GM21529 (cell line): Measurements from ENCODE around the gene MED29.

Experiments used
- ATAC-seq: cut with Tn5 transposase; IDR thresholded peaks from one replicate; pipeline ENCODE4 v1.9.1; 2021; ENCODE audit not compliant: unreplicated experiment

MED29 gene, protein sequence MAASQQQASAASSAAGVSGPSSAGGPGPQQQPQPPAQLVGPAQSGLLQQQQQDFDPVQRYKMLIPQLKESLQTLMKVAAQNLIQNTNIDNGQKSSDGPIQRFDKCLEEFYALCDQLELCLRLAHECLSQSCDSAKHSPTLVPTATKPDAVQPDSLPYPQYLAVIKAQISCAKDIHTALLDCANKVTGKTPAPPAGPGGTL

DNA sequence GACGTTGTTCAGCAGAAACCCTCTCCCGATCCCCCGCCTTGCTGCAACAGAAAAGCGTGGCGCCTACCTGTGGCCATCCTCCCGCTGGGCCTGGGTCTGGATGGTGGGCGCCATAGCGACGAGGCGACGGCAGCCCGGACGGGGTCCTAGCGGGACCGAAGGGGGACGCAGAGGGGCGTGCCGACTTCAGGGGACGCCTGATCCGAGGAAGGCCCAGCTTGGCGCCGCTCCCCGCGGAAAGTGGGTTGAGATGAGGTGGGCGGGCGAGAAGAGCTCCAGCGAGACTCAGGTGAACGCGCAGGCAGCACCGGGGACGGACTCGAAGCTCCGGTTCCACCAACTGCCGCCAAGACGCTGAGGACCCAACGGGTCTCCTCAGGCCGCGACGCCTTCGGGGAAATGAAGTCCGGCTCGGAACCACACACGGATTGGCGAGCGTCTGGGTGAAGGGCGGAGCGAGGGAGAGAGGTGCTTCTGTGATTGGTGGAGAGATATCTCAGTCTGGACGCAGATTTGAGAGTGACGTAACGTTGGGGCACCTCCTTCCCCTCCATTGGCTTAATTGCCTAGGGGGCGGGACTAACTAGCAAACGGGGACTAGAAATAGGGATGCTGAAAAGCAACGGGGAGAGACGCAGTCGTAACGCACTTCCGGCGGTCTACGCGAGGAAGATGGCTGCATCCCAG, at the start of gene MED29, which contains the start of gene PAF1:
MED29 (plus strand) TSS at position 628 of the 687 bp plus-strand sequence; CDS start at position 673, 45 bp downstream.
PAF1 (minus strand) TSS at position 356 of the 687 bp plus-strand sequence; CDS start at position 114, 242 bp downstream.
- peak; percentile 90 for ATAC-seq

DNA sequence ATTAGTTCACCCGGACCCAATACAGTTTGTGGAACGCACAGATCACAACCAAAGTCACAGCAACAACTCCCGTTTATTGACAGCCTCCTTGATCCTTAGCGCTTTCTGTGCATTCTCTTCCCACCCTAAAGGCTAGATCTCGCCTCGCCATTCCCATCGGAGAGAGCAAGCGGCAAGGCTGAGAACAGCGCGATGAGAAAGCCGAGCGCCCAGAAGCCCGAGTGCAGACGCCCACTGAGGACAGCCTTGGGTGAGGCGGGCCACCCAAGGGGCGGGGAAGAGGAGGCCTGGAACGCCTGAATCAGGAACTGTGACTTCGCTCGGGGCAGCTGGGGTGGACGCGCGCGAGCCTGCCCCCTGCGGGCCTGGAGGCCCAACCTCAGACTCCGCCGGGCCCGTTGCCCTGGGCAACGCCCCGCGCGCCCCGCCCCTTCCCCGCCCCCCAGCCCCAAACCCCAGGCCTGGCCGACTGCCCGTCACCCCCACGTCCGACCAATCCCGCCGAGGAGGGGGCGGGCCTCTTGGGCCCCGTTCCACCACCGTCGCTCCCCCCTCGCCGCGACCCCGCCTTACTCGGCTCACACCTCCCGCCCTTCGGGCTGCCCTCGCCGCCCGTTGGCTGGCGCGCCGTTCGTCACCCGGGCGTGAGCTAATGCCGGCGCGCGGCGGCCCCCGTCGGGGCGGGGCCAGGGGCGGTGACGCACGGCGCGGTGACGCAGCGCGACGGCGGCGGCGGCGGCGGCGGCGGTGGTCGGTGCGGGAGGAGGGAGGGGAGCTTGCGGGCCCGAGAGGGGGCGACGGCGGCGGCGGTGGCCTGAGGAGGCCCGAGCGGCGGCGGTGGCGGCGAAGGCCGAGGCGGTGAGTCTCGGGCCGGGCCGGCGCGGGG, 49.2 kb upstream of the MED29 start, which contains the start of gene SAMD4B:
SAMD4B (plus strand) TSS at position 703 of the 886 bp plus-strand sequence. CDS start 14,473 bp downstream, outside the sequence.
- peak; percentile 81 for ATAC-seq

- no peak for ATAC-seq
These were observed 48.4 kb upstream of the MED29 start for GRCh38 chr19:39342647-39343305.

- no peak for ATAC-seq
These were observed 45.2 kb upstream of the MED29 start for GRCh38 chr19:39345956-39346355.

- no peak for ATAC-seq
These were observed 43.6 kb upstream of the MED29 start for GRCh38 chr19:39347332-39348164.

DNA sequence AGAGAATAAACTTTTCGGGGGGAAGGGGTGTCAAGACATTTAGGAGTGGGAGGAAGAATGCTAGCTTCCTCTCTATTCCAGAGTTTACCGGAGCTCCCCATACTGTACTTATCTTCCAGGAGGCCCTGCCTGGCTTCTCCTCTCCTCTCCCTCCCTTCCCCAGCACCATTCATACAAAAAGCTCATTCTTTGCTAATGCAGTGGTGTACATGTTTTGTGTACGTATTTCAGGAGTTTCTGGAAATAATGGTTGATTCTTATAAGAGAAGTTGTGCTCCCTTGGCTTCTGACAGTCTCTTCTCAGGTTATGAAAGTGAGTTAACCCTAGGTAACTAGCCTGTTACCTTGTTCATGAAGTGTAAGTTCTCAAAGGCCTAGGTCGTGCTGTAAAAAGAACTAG, 41.9 kb upstream of the MED29 start:
- ATAC-seq: no peak

DNA sequence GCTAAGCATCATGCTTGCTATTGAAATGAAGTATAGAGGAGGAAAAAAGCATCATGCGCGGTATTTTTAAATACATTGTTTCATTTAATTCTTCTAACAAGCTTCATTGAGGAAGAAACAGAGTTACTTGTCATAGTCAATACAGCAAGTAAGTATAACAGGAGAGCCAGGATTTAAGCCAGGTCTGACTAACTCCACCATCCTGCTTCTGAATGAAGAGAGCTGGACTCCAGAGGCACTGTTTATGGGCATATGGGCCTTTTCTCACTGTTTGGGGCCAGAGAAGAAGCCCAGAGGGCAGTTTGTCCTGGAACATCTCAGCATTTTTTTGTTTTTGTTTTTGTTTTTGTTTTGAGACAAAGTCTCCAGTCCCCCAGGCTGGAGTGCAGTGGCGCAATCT, 41.0 kb upstream of the MED29 start:
- no peak for ATAC-seq

- peak; percentile 69 for ATAC-seq
These were observed 39.6 kb upstream of the MED29 start for GRCh38 chr19:39351537-39352064.

- ATAC-seq: no peak
These were observed 38.6 kb upstream of the MED29 start for GRCh38 chr19:39352381-39353255.

DNA sequence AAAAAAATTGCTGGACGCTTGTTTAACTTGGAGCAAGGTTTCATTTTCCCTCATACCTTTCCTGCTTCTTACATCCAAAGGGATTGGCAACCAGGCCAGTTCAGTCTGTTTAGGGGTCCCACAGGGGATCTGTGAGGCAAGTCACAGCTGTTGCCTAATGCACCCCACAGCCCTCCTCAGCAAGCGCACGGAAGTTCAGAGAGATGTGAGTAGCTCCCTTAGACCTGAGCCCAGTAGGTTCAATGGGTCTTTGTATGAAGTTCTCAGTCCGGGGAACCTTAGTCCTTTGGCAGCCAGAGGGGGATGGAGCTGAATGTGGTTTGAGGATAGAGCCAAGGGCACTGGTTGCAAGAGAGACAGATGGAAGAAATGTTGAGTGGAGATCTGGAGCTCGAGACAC, 35.9 kb upstream of the MED29 start:
- ATAC-seq: no peak

DNA sequence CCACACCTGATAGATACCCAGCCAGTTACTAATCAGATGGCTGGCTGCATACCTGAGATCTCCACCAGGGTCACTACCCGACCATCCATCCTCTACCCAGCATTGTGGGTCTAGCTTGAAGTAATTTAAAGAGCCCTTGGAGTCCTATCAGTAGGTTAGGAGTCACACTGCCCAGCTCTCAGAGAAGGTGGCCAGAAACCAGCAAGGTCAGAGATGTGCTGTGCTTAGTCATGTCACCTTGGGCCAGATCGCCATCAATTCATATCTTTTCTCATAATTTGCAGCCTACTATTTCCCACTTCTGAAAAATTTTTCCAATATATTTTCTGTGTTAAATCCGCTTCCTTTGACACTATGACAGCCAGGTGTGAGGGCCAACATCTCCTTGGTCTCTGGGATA, 35.1 kb upstream of the MED29 start:
- no peak for ATAC-seq

- no peak for ATAC-seq
These were observed 34.5 kb upstream of the MED29 start for GRCh38 chr19:39356647-39357046.

DNA sequence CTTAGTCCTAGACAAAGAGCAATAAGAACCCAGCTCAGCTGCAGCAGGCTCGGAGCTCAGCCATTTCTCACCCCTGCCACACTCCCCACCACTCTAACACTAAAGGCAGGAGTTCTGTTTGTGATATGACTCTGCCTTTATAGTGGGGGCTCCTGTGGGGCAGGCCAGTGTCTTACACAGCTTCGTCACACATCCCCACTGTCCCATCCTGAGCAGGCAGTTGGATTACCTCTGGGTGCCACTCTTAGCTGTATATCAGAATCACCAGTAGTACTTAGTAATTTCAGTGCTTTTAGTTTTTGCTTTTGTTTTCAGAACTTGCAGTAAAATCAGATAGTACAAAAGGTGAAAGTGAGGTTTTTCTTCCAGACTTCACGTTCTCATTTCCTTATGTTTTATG, 32.2 kb upstream of the MED29 start:
- no peak for ATAC-seq

- ATAC-seq: no peak
These were observed 30.6 kb upstream of the MED29 start for GRCh38 chr19:39360599-39360998.

DNA sequence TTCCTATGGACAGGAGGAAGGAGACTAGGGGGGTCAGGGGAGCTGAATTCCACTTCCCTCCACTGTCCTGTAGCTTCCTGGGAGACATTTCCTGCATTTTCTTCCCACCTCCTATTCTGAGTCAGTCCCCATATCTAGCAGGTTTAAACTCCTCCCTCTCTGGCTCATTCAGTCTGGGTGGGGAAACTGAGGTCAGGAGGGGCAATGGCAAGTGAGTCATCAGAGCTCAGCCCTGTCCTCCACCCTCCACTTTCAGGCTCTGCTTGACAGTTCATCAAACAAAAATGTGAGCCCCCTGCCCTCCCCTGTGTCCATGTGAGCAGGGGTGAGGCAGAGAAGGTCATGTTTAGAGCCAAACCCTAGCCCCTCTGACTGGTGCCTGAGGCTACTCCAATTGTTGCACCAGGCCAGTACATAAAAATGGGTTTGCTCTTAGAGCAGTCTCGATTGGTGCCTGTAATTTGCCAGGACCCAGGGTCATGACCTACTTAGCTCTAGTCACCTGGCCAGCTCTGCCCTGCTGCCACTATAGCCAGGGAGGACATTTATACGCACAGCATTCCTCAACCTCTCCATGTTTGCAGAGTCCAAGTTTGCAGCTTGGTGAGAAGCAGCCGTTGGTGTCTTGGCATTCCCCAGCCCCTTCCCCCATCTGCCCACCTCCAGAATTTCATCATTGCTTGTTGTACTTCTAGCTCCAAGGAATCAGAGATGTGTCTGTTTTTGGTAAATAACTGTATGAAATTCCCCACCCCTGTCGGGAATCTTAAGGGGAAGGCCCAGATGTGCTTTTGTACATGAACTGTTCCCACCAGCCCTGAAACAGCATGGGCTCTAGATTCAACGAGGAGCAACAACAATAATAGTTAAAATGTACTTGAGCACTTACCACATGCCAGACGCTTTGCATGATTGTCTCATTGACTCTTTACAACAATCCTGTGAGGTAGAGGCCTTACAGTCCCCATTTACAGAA, 28.2 kb upstream of the MED29 start:
- no peak for ATAC-seq

- ATAC-seq: no peak
These were observed 27.2 kb upstream of the MED29 start for GRCh38 chr19:39363901-39364457.

- no peak for ATAC-seq
These were observed 25.6 kb upstream of the MED29 start for GRCh38 chr19:39365531-39365930.
